NCI-H345 treated with DMSO at 0.1 percent for 48 hours (cell line): ENCODE results near the gene ISY1.
"Not testable (repeated sequence)": the region's sequence is repeated elsewhere in the genome, so short reads cannot be mapped to it uniquely, and the experiment has no call there.

Experiments
- DNase-seq: peaks from one replicate; lab custom pipeline; 2025; ENCODE audit not compliant: unreplicated experiment; lab: John Stamatoyannopoulos, UW

The ISY1 gene

GRCh38 chr3:129088312-129088711 is 72.6 kb downstream of the ISY1 start:
- DNase-seq = not testable (repeated sequence)

GRCh38 chr3:129087904-129088303 is 73.0 kb downstream of the ISY1 start:
- not testable (repeated sequence) for DNase-seq

GRCh38 chr3:129087138-129087702 is 73.6 kb downstream of the ISY1 start:
- DNase-seq = no peak

DNA sequence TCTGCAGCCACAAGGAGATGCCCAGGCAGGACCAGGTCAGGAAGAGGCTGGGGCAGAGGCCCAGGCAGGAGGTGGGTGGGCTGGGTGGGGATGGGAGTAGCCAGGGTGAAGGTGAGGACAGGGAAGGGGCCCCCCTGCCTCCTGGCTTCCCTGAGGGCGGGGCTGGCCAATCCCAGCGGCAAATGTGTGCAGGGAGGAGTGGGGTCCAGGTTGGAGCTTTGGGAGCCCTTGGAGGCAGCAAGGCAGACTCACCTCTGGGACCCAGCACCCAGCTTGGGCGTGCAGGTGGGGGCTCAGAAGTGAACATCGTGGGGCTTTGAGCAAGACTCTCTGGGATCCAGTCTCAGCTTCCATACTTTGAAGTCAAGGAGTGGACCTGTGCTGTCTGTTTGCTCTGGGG is 75.0 kb downstream of the ISY1 start:
- no peak for DNase-seq

DNA sequence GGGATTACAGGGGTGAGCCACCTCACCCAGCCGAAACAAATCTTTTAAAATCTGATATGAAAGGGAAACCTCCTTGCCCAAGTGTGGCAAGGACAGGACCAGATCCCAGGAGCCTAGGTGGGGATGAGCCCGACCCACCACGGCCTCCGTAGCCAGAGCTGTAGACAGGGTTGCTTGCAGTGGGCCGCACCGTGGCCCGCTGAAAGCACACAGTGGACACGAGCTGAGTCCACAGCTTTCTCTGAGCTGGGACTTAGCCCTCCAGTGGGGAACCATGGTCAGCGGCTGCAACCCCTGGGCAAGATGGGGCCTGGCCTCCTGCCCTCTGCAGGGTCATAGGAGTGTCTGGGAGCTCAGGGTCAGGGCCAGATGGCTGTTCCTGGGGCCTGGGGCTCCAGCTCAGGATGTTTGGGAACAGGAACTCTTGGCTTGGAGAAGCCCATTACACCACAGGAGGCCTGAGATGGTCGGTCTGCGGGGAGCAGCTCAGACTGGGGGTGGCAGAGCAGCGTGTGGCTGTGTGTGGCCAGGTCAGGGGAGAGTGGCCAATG is 75.6 kb downstream of the ISY1 start:
- no peak for DNase-seq

GRCh38 chr3:129084501-129084900 is 76.4 kb downstream of the ISY1 start:
- no peak for DNase-seq

- DNase-seq = no peak
These were observed 78.8 kb downstream of the ISY1 start for GRCh38 chr3:129082026-129082425.

GRCh38 chr3:129081503-129081902 is 79.4 kb downstream of the ISY1 start:
- no peak for DNase-seq

DNA sequence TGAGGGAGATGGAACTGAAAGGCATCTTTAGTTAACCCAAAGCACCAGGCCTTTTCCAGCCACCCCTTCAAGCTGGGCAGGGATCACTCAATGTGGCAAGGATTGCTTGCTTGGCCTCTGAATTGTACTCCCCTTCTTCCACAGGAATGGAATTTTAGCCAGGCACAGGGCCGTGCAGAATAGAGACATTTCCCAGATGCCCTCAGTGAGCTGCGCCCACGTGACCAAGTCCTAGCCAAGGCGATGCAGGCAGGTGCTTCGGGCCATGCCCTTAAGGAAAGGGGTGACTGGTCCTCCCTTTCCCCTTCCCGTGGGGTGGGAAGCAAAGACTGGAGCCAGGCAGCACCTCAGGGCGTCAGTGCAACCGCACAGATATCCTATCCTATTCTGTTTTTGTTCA is 82.4 kb downstream of the ISY1 start:
- no peak for DNase-seq
